HG03469 (cell line): ENCODE measurements around the gene FDXACB1.

Experiments
- ATAC-seq: cut with Tn5 transposase; IDR thresholded peaks from one replicate; pipeline ENCODE4 v1.9.1; 2021; ENCODE audit warnings: mild to moderate bottlenecking, moderate library complexity, moderate number of reproducible peaks; ENCODE audit not compliant: unreplicated experiment

FDXACB1 gene

GRCh38 chr11:111845276-111846028 is 33.5 kb downstream of the FDXACB1 start:
- no peak for ATAC-seq

- ATAC-seq: no peak
Measured at GRCh38 chr11:111843661-111844060, 35.3 kb downstream of the FDXACB1 start.

- ATAC-seq: no peak
Measured at GRCh38 chr11:111841370-111842053, 37.5 kb downstream of the FDXACB1 start.

- no peak for ATAC-seq
Measured at GRCh38 chr11:111840143-111840542, 38.8 kb downstream of the FDXACB1 start.

- no peak for ATAC-seq
Measured at GRCh38 chr11:111838054-111838453, 40.9 kb downstream of the FDXACB1 start.

- ATAC-seq: no peak
Measured at GRCh38 chr11:111837366-111837891, 41.5 kb downstream of the FDXACB1 start.

- peak; percentile 51 for ATAC-seq
Measured at GRCh38 chr11:111836721-111837120, 42.2 kb downstream of the FDXACB1 start.

GRCh38 chr11:111836162-111836561 is 42.8 kb downstream of the FDXACB1 start:
- no peak for ATAC-seq

GRCh38 chr11:111835665-111836064 is 43.3 kb downstream of the FDXACB1 start:
- ATAC-seq: no peak

- ATAC-seq: no peak
Measured at GRCh38 chr11:111834432-111835163, 44.4 kb downstream of the FDXACB1 start.

GRCh38 chr11:111833524-111833923 is 45.4 kb downstream of the FDXACB1 start:
- ATAC-seq: no peak

GRCh38 chr11:111829185-111829968 is 49.6 kb downstream of the FDXACB1 start:
- ATAC-seq: no peak

GRCh38 chr11:111826322-111826950 is 52.5 kb downstream of the FDXACB1 start:
- no peak for ATAC-seq
